Mesodermal cell (in vitro differentiated cells): ENCODE results near the gene MTM1.

Experiments used
- H3K27ac ChIP-seq: 2 replicates; pipeline ENCODE4 v1.7.0; 2013; ENCODE audit warnings: mild to moderate bottlenecking, low read depth, low read length, moderate library complexity; ENCODE audit not compliant: severe bottlenecking
- H3K36me3 ChIP-seq: 2 replicates; pipeline ENCODE4 v1.7.1; 2013; ENCODE audit warnings: mild to moderate bottlenecking, low read length, moderate library complexity; ENCODE audit not compliant: control insufficient read depth, insufficient read depth
- H3K4me1 ChIP-seq: one replicate; pipeline ENCODE4 v1.7.1; 2013; ENCODE audit warnings: mild to moderate bottlenecking, low read length; ENCODE audit not compliant: insufficient read depth, control insufficient read depth, poor library complexity, severe bottlenecking
- H3K4me3 ChIP-seq: 2 replicates; pipeline ENCODE4 v1.7.0; 2013; ENCODE audit warnings: low read length, control low read depth, mild to moderate bottlenecking; ENCODE audit not compliant: insufficient read depth, poor library complexity, severe bottlenecking; ENCODE audit errors: extremely low read depth
- H3K9me3 ChIP-seq: 2 replicates; pipeline ENCODE4 v1.7.1; 2013; ENCODE audit warnings: mild to moderate bottlenecking, low read length, moderate library complexity; ENCODE audit not compliant: control insufficient read depth
- WGBS, 2 experiments: methylation state at CpG; one replicate each; pipeline ENCODE4 v1.1.5; 2013; ENCODE audit warnings: missing lambda C conversion rate in 2 of 2; ENCODE audit not compliant: insufficient coverage in 2 of 2; 5-methylcytosine and 5-hydroxymethylcytosine counted together

MTM1 gene

DNA sequence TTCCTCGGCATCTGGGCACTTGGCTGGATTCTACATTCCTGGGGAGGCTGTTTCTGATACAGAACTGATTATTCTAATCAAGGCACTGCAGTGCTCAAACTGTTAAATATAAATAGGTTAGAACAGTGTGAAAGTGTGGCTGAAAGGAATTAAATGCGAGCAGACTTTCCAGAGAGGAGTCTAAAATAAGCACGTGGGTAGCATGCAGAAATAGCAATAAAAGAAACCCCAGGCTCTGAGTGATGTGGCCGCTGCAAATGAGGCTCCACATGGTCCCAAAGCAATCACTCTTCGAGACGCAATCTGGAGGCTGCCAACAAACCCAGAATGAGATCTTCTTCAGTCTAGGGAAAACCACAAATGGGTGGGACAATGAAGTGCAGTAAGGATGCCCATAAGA is 30.6 kb upstream of the MTM1 start:
- WGBS, 2 experiments = 86 to 91% methylated on average over 4 to 5 of the region's 6 CpGs
- Histone ChIP-seq H3K9me3 (no peaks in the 10 kb centered on the region), H3K27ac (no peak overlapping the region), H3K4me3 (no peak overlapping the region), H3K36me3 (no peaks in the 10 kb centered on the region), H3K4me1 (no peaks in the 10 kb centered on the region)

DNA sequence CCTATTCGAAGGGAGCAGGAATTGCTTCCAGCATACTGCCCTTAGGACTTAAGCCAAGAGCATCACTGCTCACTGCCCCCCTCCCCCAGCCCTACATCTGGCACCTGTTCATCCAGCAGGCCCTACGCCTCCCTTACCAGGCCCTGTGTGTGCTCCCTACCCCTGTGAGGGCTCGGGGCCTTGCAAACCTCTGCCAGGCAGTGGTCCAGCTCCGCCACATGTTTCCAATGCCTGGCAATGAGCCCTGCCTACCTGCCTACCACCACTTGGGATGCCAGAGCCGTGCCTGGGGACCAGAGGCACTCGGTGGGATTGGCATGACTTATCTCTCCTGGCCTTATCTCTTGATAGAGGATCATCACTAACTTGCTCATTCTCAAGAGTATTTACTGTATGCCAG is 27.5 kb upstream of the MTM1 start:
- Histone ChIP-seq H3K9me3 (no peaks in the 10 kb centered on the region), H3K4me1 (no peaks in the 10 kb centered on the region), H3K4me3 (no peak overlapping the region), H3K27ac (no peak overlapping the region), H3K36me3 (no peaks in the 10 kb centered on the region)
- WGBS, 2 experiments = 82 to 87% methylated on average over 3 of the region's 6 CpGs

DNA sequence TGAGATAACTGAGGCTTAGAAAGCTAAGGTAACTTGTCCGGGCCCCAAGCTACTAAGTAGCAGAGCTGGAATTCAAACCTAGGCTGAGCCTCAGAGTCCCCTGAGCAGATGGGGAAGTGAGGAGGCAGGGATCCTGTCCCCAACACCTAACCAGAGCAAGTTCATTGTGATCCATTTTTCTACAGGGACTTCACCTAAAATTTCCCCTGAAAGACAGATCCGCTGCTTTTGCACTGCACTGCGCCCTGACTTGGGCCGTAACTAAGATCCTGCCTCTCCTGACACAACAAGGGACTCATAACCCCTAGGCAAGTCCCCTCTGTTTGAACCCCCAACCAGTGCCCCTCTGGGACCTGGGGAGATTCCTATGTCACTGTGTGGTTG is 25.6 kb upstream of the MTM1 start:
- Histone ChIP-seq H3K36me3 (no peaks in the 10 kb centered on the region), H3K27ac (no peak overlapping the region), H3K9me3 (no peaks in the 10 kb centered on the region), H3K4me1 (no peaks in the 10 kb centered on the region), H3K4me3 (no peak overlapping the region)
- no CpG with 5 or more reads among the region's 4 CpGs for WGBS, 2 experiments

DNA sequence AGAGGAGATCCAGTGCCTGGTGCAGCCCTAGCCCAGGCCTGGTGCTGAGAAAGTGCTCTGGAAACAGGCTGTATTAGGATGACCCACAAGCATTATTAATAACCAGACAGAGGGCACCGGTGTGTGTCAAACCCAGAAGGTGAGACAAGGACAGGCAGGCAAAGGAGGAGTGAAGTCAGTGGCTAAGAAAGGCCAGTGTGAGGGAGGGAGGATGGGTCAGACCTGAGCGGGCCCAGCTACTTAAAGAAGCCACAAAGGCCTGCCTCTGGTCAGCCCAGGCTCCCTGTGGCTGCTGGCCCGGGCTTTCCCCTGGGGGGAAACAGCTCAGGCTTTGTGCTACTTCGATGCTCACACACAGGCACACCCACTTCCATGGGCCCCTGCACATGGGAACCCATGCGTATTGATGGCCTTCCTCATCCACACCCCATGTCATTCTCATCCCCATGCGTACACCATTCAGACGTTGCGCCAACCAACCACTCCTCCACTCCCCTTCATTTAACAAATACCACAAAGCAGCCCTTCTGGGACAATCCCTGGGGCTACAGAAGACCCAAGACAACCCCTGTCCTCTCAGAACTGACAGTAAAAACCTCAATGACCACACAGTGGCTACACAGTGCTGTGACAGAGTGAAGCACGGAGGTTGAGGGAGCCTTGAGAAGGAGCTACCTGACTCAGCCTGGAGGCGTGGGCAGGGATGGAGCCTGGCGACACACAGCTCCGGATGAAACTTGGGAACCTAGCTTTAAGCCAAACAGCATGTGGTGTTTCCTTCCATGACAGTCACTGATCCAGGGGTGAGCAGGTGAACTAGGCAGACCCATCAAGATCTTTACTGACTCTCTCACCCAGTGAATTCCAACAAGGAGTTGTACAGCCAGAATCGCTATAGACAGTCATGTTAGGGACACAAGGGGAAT is 24.9 kb upstream of the MTM1 start:
- no peaks in the 10 kb centered on the region for H3K9me3 ChIP-seq
- H3K27ac ChIP-seq = no peak overlapping the region
- no peaks in the 10 kb centered on the region for H3K36me3 ChIP-seq
- H3K4me3 ChIP-seq = no peak overlapping the region
- 80 to 82% methylated on average over 6 to 7 of the region's 13 CpGs for WGBS, 2 experiments
- H3K4me1 ChIP-seq = no peaks in the 10 kb centered on the region

- Histone ChIP-seq H3K9me3 (no peaks in the 10 kb centered on the region), H3K27ac (no peak overlapping the region), H3K4me3 (no peak overlapping the region), H3K36me3 (no peaks in the 10 kb centered on the region), H3K4me1 (no peaks in the 10 kb centered on the region)
- 74 to 76% methylated on average over 5 to 8 of the region's 11 CpGs for WGBS, 2 experiments
These were observed 24.1 kb upstream of the MTM1 start for GRCh38 chrX:150544222-150544787.

- 83% methylated on average over 2 of the region's 8 CpGs; no CpG with 5 or more reads in 1 of the 2 experiments for WGBS, 2 experiments
- Histone ChIP-seq H3K27ac (no peak overlapping the region), H3K4me1 (no peaks in the 10 kb centered on the region), H3K4me3 (no peak overlapping the region), H3K36me3 (no peaks in the 10 kb centered on the region), H3K9me3 (no peaks in the 10 kb centered on the region)
These were observed 23.3 kb upstream of the MTM1 start for GRCh38 chrX:150544835-150545770.

DNA sequence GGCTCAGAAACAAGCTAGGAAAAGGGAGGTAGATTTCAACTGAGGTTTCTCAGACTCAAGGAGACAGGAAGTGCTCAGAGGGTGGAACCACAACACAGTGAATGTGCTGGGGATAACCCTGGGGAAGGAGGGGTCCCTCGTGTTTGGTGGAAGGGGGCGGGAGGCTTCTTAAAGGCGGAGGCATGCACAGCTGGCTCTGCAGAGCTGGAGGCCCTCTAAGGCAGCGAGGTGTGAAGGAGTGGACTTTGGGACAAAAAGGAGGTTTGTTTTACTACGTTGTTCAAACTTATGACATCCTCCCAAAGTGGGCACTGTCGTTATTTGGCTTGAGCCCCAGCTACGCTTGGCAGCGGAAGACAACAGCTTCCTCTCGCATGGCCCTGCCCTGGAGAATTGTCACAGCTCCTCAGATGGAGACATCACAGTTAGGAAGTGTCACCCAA is 21.7 kb upstream of the MTM1 start:
- 100% methylated on average over 1 to 2 of the region's 9 CpGs for WGBS, 2 experiments
- Histone ChIP-seq H3K4me1 (no peaks in the 10 kb centered on the region), H3K9me3 (no peaks in the 10 kb centered on the region), H3K4me3 (no peak overlapping the region), H3K36me3 (no peaks in the 10 kb centered on the region), H3K27ac (no peak overlapping the region)

DNA sequence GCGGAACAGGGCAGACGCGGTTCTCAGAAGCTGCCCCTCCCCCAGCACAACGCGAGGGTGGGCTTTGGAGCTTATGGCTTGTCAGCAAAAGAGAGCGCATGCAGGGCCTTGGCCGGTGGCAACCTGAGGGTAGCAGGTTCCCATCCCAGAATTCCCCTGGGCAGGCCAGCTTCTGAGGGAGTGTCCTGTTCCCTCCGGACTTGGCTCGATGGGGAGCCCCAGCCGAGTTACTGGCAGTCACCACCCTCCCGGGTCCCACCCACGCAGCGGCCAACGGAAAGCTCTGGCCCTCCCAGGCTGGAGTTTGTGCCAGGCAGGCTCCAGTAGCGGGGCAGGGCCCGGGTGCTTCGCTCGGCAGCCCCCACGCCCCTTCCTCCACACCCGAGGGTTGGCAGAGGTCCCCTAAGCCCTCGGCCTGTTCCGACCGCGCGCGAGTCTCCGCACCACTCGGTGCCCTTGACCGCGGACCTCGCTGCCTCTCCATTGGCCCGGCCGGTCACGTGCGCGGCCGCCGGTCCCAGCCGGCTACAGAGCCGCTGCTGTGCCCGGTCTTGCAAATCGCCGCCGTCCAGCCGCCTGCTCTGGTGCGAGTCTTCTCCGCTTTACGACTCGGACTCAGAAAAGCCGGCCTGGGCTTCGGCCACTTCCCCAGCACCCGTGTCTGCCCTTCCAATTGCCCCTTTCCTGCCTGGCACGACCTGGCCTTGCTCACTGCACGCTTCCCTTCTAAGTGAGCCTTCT is 20.9 kb upstream of the MTM1 start:
- H3K4me1 ChIP-seq = no peaks in the 10 kb centered on the region
- H3K9me3 ChIP-seq = no peaks in the 10 kb centered on the region
- no peak overlapping the region for H3K27ac ChIP-seq
- WGBS, 2 experiments = 24 to 53% methylated on average over 7 to 15 of the region's 54 CpGs
- H3K4me3 ChIP-seq = no peak overlapping the region
- no peaks in the 10 kb centered on the region for H3K36me3 ChIP-seq

- Histone ChIP-seq H3K9me3 (no peaks in the 10 kb centered on the region), H3K4me3 (no peak overlapping the region), H3K27ac (no peak overlapping the region), H3K36me3 (no peaks in the 10 kb centered on the region), H3K4me1 (no peaks in the 10 kb centered on the region)
- 100% methylated on average over 1 to 2 of the region's 4 CpGs for WGBS, 2 experiments
These were observed 20.2 kb upstream of the MTM1 start for GRCh38 chrX:150548251-150548650.

DNA sequence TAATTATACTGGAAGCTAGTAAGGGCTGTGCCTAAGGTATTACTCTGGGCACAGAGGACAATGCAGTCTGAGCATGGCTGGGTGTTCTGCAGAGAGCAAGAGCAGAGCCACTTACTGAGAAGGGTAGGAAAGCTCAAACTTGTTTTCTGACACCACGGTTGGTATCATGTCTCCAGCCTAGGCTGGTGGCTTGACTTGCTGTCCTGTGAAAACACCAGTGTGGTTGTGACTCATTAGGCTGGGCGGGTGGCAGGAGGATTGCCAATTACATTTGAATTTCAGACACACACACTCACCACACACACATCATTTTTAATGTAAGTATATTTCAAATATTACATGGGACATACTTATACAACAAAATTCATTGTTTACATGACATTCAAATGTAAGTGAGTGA is 19.7 kb upstream of the MTM1 start:
- no peaks in the 10 kb centered on the region for H3K4me1 ChIP-seq
- no peak overlapping the region for H3K4me3 ChIP-seq
- WGBS, 2 experiments = 100% methylated on average over 1 of the region's 2 CpGs
- H3K9me3 ChIP-seq = no peaks in the 10 kb centered on the region
- H3K27ac ChIP-seq = no peak overlapping the region
- no peaks in the 10 kb centered on the region for H3K36me3 ChIP-seq
